K562 (cell line): ENCODE measurements around the gene PLEKHG5. TPM values are rescaled to one million over a fixed set of nuclear protein-coding genes. Genes with fewer than 3 reads are reported as not detected.
A peak's percentile ranks its signal among the peaks of the same experiment; 100 is the strongest.

Source experiments
- E2F6 ChIP-seq, 2 experiments: IDR thresholded peaks; 2 replicates each; pipeline ENCODE4 v1.6.1; 2011; ENCODE audit warnings: borderline replicate concordance in 1 of 2, control low read depth in 1 of 2, low read depth in 1 of 2, low read length in 1 of 2, mild to moderate bottlenecking in 1 of 2, mixed read lengths in 1 of 2, moderate library complexity in 1 of 2; ENCODE audit not compliant: insufficient read depth in 1 of 2, insufficient read length in 1 of 2, poor library complexity in 1 of 2, severe bottlenecking in 1 of 2; ENCODE audit errors: extremely low read depth in 1 of 2
- FOXK1 ChIP-seq: sonication (generic); formaldehyde crosslinking; IDR thresholded peaks from 2 replicates; pipeline ENCODE4 v1.8.0; 2022; ENCODE audit warnings: missing genetic modification reagents, mild to moderate bottlenecking, borderline replicate concordance
- LARP7 ChIP-seq: fragments of 450-650 bp; IDR thresholded peaks from 2 replicates; pipeline ENCODE4 v1.6.1; 2016
- NBN ChIP-seq: fragments of 450-650 bp; IDR thresholded peaks from 2 replicates; pipeline ENCODE4 v1.6.1; 2016; ENCODE audit warnings: low read depth, mild to moderate bottlenecking
- NCOA2 ChIP-seq, 2 experiments: fragments of 450-650 bp; IDR thresholded peaks; 2 replicates each; pipeline ENCODE4 v1.6.1; 2018; ENCODE audit warnings: mild to moderate bottlenecking in 2 of 2, moderate library complexity in 1 of 2; ENCODE audit not compliant: partially characterized antibody in 2 of 2
- NKRF ChIP-seq: fragments of 450-650 bp; IDR thresholded peaks from 2 replicates; pipeline ENCODE4 v1.6.1; 2016; ENCODE audit warnings: borderline replicate concordance
- RBBP5 ChIP-seq: fragments of 200-600 bp; sonication (generic); IDR thresholded peaks from 2 replicates; pipeline ENCODE4 v1.6.1; 2012; ENCODE audit warnings: borderline replicate concordance, mild to moderate bottlenecking, low read length, control low read depth, inconsistent platforms; ENCODE audit not compliant: insufficient read depth, poor library complexity, severe bottlenecking
- SPI1 ChIP-seq: IDR thresholded peaks from 2 replicates; pipeline ENCODE4 v1.6.1; 2011; ENCODE audit warnings: low read depth, low read length, control low read depth, borderline replicate concordance
- STAG1 ChIP-seq: sonication (generic); formaldehyde crosslinking; IDR thresholded peaks from 2 replicates; pipeline ENCODE4 v1.5.0; 2020; ENCODE audit warnings: missing genetic modification reagents, borderline replicate concordance
- ZNF785 ChIP-seq: fragments of 250-450 bp; sonication (Bioruptor Pico); IDR thresholded peaks from 2 replicates; pipeline ENCODE4 v1.4.0; 2020; ENCODE audit warnings: mild to moderate bottlenecking
- polyA plus RNA-seq, 8 experiments: library from polyadenylated mRNA; depleted of rRNA in 4 of 8; stranded (reverse) in 5 of 8; unstranded in 3 of 8; fragments of >200 nt; fragmentation: Nextera tagmentation in 2 of 8; fragmentation: Illumina TruSeq in 1 of 8; extraction: Ambion mirVana in 2 of 8; extraction: Trizol in 1 of 8; gene quantifications; 2 replicates each; pipeline versions ENCODE4 v1.2.1 to v1.2.3, GENCODE V29; 2011 to 2014; ENCODE audit warnings: inconsistent platforms in 1 of 8, missing spikeins in 1 of 8
- total RNA-seq, 7 experiments: library from RNA; depleted of rRNA in 6 of 7; stranded (reverse); fragments of >200 nt in 6 of 7; fragmentation: Illumina TruSeq in 2 of 7; extraction: Trizol in 2 of 7; gene quantifications; 2 replicates each; pipeline versions ENCODE4 v1.2.1 to v1.2.3, GENCODE V29; 2011 to 2021; ENCODE audit warnings: low replicate concordance in 1 of 7
- TF ChIP-seq, protein P1 (sequence below): fragments of 450-650 bp; IDR thresholded peaks from 2 replicates; pipeline ENCODE4 v1.6.1; 2018; ENCODE audit not compliant: partially characterized antibody
- TF ChIP-seq, protein P2 (sequence below): fragments of 450-650 bp; IDR thresholded peaks from 2 replicates; pipeline ENCODE4 v1.6.1; 2016; ENCODE audit warnings: mild to moderate bottlenecking

The PLEKHG5 gene
- total and polyA plus RNA-seq, 9 of the 15 experiments (the other 6 are each of a cell fraction or from before 2014, with no cell fraction given), result 0.04 to 0.29 (median 0.09) TPM; not detected in 3

GRCh38 chr1:6419804-6420453 lies 71.5 kb downstream of the PLEKHG5 start, which contains the start of gene HES2 (continued):
- TF ChIP-seq, protein P1, sequence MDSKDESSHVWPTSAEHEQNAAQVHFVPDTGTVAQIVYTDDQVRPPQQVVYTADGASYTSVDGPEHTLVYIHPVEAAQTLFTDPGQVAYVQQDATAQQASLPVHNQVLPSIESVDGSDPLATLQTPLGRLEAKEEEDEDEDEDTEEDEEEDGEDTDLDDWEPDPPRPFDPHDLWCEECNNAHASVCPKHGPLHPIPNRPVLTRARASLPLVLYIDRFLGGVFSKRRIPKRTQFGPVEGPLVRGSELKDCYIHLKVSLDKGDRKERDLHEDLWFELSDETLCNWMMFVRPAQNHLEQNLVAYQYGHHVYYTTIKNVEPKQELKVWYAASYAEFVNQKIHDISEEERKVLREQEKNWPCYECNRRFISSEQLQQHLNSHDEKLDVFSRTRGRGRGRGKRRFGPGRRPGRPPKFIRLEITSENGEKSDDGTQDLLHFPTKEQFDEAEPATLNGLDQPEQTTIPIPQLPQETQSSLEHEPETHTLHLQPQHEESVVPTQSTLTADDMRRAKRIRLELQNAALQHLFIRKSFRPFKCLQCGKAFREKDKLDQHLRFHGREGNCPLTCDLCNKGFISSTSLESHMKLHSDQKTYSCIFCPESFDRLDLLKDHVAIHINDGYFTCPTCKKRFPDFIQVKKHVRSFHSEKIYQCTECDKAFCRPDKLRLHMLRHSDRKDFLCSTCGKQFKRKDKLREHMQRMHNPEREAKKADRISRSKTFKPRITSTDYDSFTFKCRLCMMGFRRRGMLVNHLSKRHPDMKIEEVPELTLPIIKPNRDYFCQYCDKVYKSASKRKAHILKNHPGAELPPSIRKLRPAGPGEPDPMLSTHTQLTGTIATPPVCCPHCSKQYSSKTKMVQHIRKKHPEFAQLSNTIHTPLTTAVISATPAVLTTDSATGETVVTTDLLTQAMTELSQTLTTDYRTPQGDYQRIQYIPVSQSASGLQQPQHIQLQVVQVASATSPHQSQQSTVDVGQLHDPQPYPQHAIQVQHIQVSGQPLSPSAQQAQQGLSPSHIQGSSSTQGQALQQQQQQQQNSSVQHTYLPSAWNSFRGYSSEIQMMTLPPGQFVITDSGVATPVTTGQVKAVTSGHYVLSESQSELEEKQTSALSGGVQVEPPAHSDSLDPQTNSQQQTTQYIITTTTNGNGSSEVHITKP, result peak; percentile 22
- TF ChIP-seq LARP7, result no peak
- no peak for TF ChIP-seq NCOA2 (IDR thresholded peaks at IDR 0.05; ENCODE audit: partially characterized antibody in 2 of 2)
- peak in 1 of 2 experiments; percentile 29 for TF ChIP-seq E2F6 (IDR thresholded peaks at IDR 0.05; ENCODE audit: borderline replicate concordance in 1 of 2, extremely low read depth in 1 of 2, insufficient read depth in 1 of 2, insufficient read length in 1 of 2, low read depth in 1 of 2, low read length in 1 of 2, poor library complexity in 1 of 2, severe bottlenecking in 1 of 2)
- peak; percentile 27 for TF ChIP-seq RBBP5
- TF ChIP-seq NKRF, result no peak
- no peak for TF ChIP-seq ZNF785 (CRISPR knock-in tag)
- TF ChIP-seq, protein P2, sequence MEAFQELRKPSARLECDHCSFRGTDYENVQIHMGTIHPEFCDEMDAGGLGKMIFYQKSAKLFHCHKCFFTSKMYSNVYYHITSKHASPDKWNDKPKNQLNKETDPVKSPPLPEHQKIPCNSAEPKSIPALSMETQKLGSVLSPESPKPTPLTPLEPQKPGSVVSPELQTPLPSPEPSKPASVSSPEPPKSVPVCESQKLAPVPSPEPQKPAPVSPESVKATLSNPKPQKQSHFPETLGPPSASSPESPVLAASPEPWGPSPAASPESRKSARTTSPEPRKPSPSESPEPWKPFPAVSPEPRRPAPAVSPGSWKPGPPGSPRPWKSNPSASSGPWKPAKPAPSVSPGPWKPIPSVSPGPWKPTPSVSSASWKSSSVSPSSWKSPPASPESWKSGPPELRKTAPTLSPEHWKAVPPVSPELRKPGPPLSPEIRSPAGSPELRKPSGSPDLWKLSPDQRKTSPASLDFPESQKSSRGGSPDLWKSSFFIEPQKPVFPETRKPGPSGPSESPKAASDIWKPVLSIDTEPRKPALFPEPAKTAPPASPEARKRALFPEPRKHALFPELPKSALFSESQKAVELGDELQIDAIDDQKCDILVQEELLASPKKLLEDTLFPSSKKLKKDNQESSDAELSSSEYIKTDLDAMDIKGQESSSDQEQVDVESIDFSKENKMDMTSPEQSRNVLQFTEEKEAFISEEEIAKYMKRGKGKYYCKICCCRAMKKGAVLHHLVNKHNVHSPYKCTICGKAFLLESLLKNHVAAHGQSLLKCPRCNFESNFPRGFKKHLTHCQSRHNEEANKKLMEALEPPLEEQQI, result no peak
- TF ChIP-seq FOXK1, result 0 out of 2 replicates have a peak, but pooled peaks have one; percentile 17
- TF ChIP-seq NBN, result no peak
- no peak for TF ChIP-seq SPI1
- TF ChIP-seq STAG1 (CRISPR knock-in tag), result no peak
